Muscle of arm (tissue), 12 donors: ENCODE measurements around the gene CCL28. TPM values are rescaled to one million over a fixed set of nuclear protein-coding genes. Genes with fewer than 3 reads are reported as not detected.

Source experiments
- DNase-seq: peaks from one replicate; pipeline ENCODE4 v3.0.0-alpha.2; 2013
- polyA plus RNA-seq, 12 donors: library from polyadenylated mRNA; unstranded; fragments of 120-200 nt; gene quantifications; one replicate each; pipeline ENCODE4 v1.2.1, GENCODE V29; 2013; ENCODE audit not compliant: insufficient read length in 12 of 12

Gene CCL28
- polyA plus RNA-seq, 12 donors, result 0.05 to 4.6 (median 0.34) TPM; not detected in 3

- DNase-seq, result no peak
Measured at GRCh38 chr5:43357878-43358281, 54.3 kb downstream of the CCL28 start.

GRCh38 chr5:43357067-43357466, 55.1 kb downstream of the CCL28 start:
- no peak for DNase-seq

GRCh38 chr5:43354774-43355173, 57.4 kb downstream of the CCL28 start:
- DNase-seq, result no peak

- DNase-seq, result no peak
Measured at GRCh38 chr5:43353668-43354067, 58.5 kb downstream of the CCL28 start.

- DNase-seq, result no peak
Measured at GRCh38 chr5:43352915-43353314, 59.3 kb downstream of the CCL28 start.

GRCh38 chr5:43352131-43352530, 60.1 kb downstream of the CCL28 start:
- DNase-seq, result no peak

- DNase-seq, result no peak
Measured at GRCh38 chr5:43348861-43349363, 63.3 kb downstream of the CCL28 start.

- DNase-seq, result no peak
Measured at GRCh38 chr5:43348207-43348606, 64.0 kb downstream of the CCL28 start.

GRCh38 chr5:43338862-43339261, 73.3 kb downstream of the CCL28 start:
- DNase-seq, result no peak

GRCh38 chr5:43336159-43336558, 76.0 kb downstream of the CCL28 start:
- no peak for DNase-seq

- no peak for DNase-seq
Measured at GRCh38 chr5:43335681-43336080, 76.5 kb downstream of the CCL28 start.

- no peak for DNase-seq
Measured at GRCh38 chr5:43332401-43332800, 79.8 kb downstream of the CCL28 start.

Other genes with a start within 250 kb of the CCL28 start
- gene NIM1K, start 220.2 kb downstream of the CCL28 start, polyA plus RNA-seq, result under 1 TPM in 9 of 12 donors, not detected in 3; 0.13 to 0.95 (median 0.36) TPM
- gene HMGCS1, start 99.0 kb downstream of the CCL28 start, polyA plus RNA-seq, result 10 to 100 TPM in 11 of 12 donors, not detected in 1; 31.5 to 63.0 (median 47.2) TPM
- 10 to 100 TPM in 5 of 12 donors, 1 to 10 TPM in 6, not detected in 1; 6.6 to 14.5 (median 9.6) TPM for gene TMEM267, start 71.5 kb upstream of the CCL28 start, polyA plus RNA-seq
- gene C5orf34, start 102.8 kb upstream of the CCL28 start, polyA plus RNA-seq, result 1 to 10 TPM in 11 of 12 donors, not detected in 1; 2.4 to 9.0 (median 5.0) TPM
- gene PAIP1, start 144.7 kb upstream of the CCL28 start, polyA plus RNA-seq, result 100 to 1,000 TPM in 9 of 12 donors, 10 to 100 TPM in 2, not detected in 1; 67.1 to 121 (median 113) TPM
- 100 to 1,000 TPM in 6 of 12 donors, 10 to 100 TPM in 5, not detected in 1; 45.3 to 120 (median 100) TPM for gene NNT, start 190.8 kb upstream of the CCL28 start, polyA plus RNA-seq